H9 (cell line): ENCODE data around the gene VPS39. TPM values are rescaled to one million over a fixed set of nuclear protein-coding genes. Genes with fewer than 3 reads are reported as not detected.

Source experiments
- DNase-seq: peaks from one replicate; pipeline ENCODE4 v3.0.0-alpha.2; 2017
- H2AFZ ChIP-seq: one replicate; pipeline ENCODE4 v1.6.1; 2013; ENCODE audit warnings: mild to moderate bottlenecking, low read length, control low read depth, moderate library complexity
- H2AK5ac ChIP-seq: 2 replicates; pipeline ENCODE4 v1.6.1; 2013; ENCODE audit warnings: low read length, control low read depth, mixed read lengths; ENCODE audit not compliant: insufficient read length
- H2BK120ac ChIP-seq: one replicate; pipeline ENCODE4 v1.6.1; 2013; ENCODE audit warnings: low read depth, mild to moderate bottlenecking, low read length, control low read depth, inconsistent platforms; ENCODE audit not compliant: poor library complexity, severe bottlenecking
- H2BK12ac ChIP-seq: 2 replicates; pipeline ENCODE4 v1.6.1; 2013; ENCODE audit warnings: low read length, control low read depth, mixed read lengths, low read depth; ENCODE audit not compliant: insufficient read length
- H2BK15ac ChIP-seq: 2 replicates; pipeline ENCODE4 v1.6.1; 2013; ENCODE audit warnings: low read depth, low read length, control low read depth
- H2BK20ac ChIP-seq: one replicate; pipeline ENCODE4 v1.6.1; 2013; ENCODE audit warnings: low read depth, mild to moderate bottlenecking, low read length, control low read depth, inconsistent platforms; ENCODE audit not compliant: poor library complexity, severe bottlenecking
- H2BK5ac ChIP-seq: 2 replicates; pipeline ENCODE4 v1.6.1; 2013; ENCODE audit warnings: low read length, control low read depth, mixed read lengths; ENCODE audit not compliant: insufficient read length
- H3K14ac ChIP-seq: 2 replicates; pipeline ENCODE4 v1.6.1; 2013; ENCODE audit warnings: low read length, control low read depth; ENCODE audit not compliant: insufficient read depth
- H3K18ac ChIP-seq: 2 replicates; pipeline ENCODE4 v1.6.1; 2013; ENCODE audit warnings: low read depth, mild to moderate bottlenecking, mixed read lengths, low read length, control low read depth; ENCODE audit not compliant: insufficient read length
- H3K23ac ChIP-seq: 2 replicates; pipeline ENCODE4 v1.6.1; 2013; ENCODE audit warnings: low read length, control low read depth, mixed read lengths, low read depth; ENCODE audit not compliant: insufficient read length
- H3K23me2 ChIP-seq: 2 replicates; pipeline ENCODE4 v1.6.1; 2013; ENCODE audit warnings: low read depth, mild to moderate bottlenecking, mixed read lengths, low read length, control low read depth; ENCODE audit not compliant: insufficient read length, poor library complexity, severe bottlenecking
- H3K27ac ChIP-seq: 2 replicates; pipeline ENCODE4 v1.5.1; 2013; ENCODE audit warnings: low read length, control low read depth, mixed read lengths, low read depth; ENCODE audit not compliant: insufficient read length
- H3K27me3 ChIP-seq: 2 replicates; pipeline ENCODE4 v1.6.1; 2013; ENCODE audit warnings: low read length, control low read depth, inconsistent platforms; ENCODE audit not compliant: insufficient read depth
- H3K4ac ChIP-seq: 2 replicates; pipeline ENCODE4 v1.6.1; 2013; ENCODE audit warnings: low read depth, mild to moderate bottlenecking, control low read depth, inconsistent platforms, low read length, moderate library complexity
- H3K4me1 ChIP-seq: 2 replicates; pipeline ENCODE4 v1.6.1; 2013; ENCODE audit warnings: low read length, control low read depth, inconsistent platforms; ENCODE audit not compliant: insufficient read depth
- H3K4me2 ChIP-seq: 2 replicates; pipeline ENCODE4 v1.6.1; 2013; ENCODE audit warnings: low read length, control low read depth, mixed read lengths; ENCODE audit not compliant: insufficient read length, insufficient read depth
- H3K56ac ChIP-seq: 2 replicates; pipeline ENCODE4 v1.6.1; 2013; ENCODE audit warnings: low read depth, mild to moderate bottlenecking, mixed read lengths, low read length, control low read depth; ENCODE audit not compliant: insufficient read length
- H3K79me1 ChIP-seq: 2 replicates; pipeline ENCODE4 v1.6.1; 2013; ENCODE audit warnings: low read depth, mild to moderate bottlenecking, moderate library complexity, low read length, control low read depth, inconsistent platforms; ENCODE audit not compliant: insufficient read depth, poor library complexity, severe bottlenecking
- H3K79me2 ChIP-seq: 2 replicates; pipeline ENCODE4 v1.6.1; 2013; ENCODE audit warnings: low read length, control low read depth, inconsistent platforms; ENCODE audit not compliant: insufficient read depth
- H3K9ac ChIP-seq: 2 replicates; pipeline ENCODE4 v1.6.1; 2013; ENCODE audit warnings: low read length, control low read depth, mixed read lengths; ENCODE audit not compliant: insufficient read length; ENCODE audit errors: extremely low read depth
- H3K9me3 ChIP-seq: one replicate; pipeline ENCODE4 v1.6.1; 2013; ENCODE audit warnings: low read depth, low read length, inconsistent platforms; ENCODE audit not compliant: control insufficient read depth
- H3T11ph ChIP-seq: one replicate; pipeline ENCODE4 v1.6.1; 2013; ENCODE audit warnings: mild to moderate bottlenecking, low read length, control low read depth, inconsistent platforms
- H4K20me1 ChIP-seq: one replicate; pipeline ENCODE4 v1.6.1; 2013; ENCODE audit not compliant: control insufficient read depth, insufficient read length, insufficient read depth
- H4K5ac ChIP-seq: 2 replicates; pipeline ENCODE4 v1.6.1; 2013; ENCODE audit warnings: low read depth, mild to moderate bottlenecking, mixed read lengths, low read length, control low read depth; ENCODE audit not compliant: insufficient read length
- H4K8ac ChIP-seq: replicated peaks from 2 replicates; pipeline ENCODE4 v1.6.1; 2013; ENCODE audit warnings: low read length, control low read depth, mixed read lengths, low read depth; ENCODE audit not compliant: insufficient read length
- H4K91ac ChIP-seq: 2 replicates; pipeline ENCODE4 v1.6.1; 2013; ENCODE audit warnings: low read depth, mild to moderate bottlenecking, moderate library complexity, mixed read lengths, low read length, control low read depth; ENCODE audit not compliant: insufficient read length
- H3K27ac Mint-ChIP-seq, 3 experiments: 2 replicates in 2 of 3; 3 replicates in 1 of 3; pipeline ENCODE4 v1.8.0; 2020 to 2021; ENCODE audit warnings: mixed read lengths in 3 of 3, mild to moderate bottlenecking in 1 of 3, moderate library complexity in 1 of 3
- H3K27me3 Mint-ChIP-seq: 2 replicates; pipeline ENCODE4 v1.8.0; 2021; ENCODE audit warnings: low read depth, mild to moderate bottlenecking, moderate library complexity, mixed read lengths
- H3K36me3 Mint-ChIP-seq, 3 experiments: 2 replicates in 2 of 3; 3 replicates in 1 of 3; pipeline ENCODE4 v1.8.0; 2020 to 2021; ENCODE audit warnings: low read depth in 3 of 3, mixed read lengths in 3 of 3; ENCODE audit not compliant: insufficient read depth in 1 of 3
- H3K4me1 Mint-ChIP-seq, 2 experiments: 2 replicates each; pipeline ENCODE4 v1.8.0; 2020; ENCODE audit warnings: mixed read lengths in 2 of 2
- H3K4me3 Mint-ChIP-seq, 2 experiments: 2 replicates in 1 of 2; 3 replicates in 1 of 2; pipeline ENCODE4 v1.8.0; 2020 to 2021; ENCODE audit warnings: mild to moderate bottlenecking in 2 of 2, mixed read lengths in 2 of 2, moderate library complexity in 1 of 2
- H3K9me3 Mint-ChIP-seq, 2 experiments: 2 replicates in 1 of 2; 3 replicates in 1 of 2; pipeline ENCODE4 v1.8.0; 2020; ENCODE audit warnings: mild to moderate bottlenecking in 2 of 2, mixed read lengths in 2 of 2, moderate library complexity in 1 of 2
- CTCF ChIP-seq: fragments of 200-600 bp; sonication (generic); conservative IDR thresholded peaks from 3 replicates; pipeline ENCODE4 v1.8.0; 2021; ENCODE audit warnings: antibody characterized with exemption, mild to moderate bottlenecking
- WGBS: extraction: QIAGEN DNeasy Blood & Tissue Kit; methylation state at CpG from one replicate; pipeline ENCODE4 v1.1.7; 2013; ENCODE audit warnings: missing lambda C conversion rate, low lambda C conversion rate, mixed read lengths; ENCODE audit not compliant: insufficient read length; ENCODE audit errors: extremely low coverage; 5-methylcytosine and 5-hydroxymethylcytosine counted together
- total RNA-seq: library from RNA; stranded (reverse); gene quantifications from 2 replicates; pipeline ENCODE4 v1.2.1, GENCODE V29; 2021

Gene VPS39
- total RNA-seq, 1 experiment from 2014 or later: 48.6 TPM

- H3K4me1 Mint-ChIP-seq: peaks cover 6 to 11% of the 10 kb centered on the region in 2 experiments; a peak in 3 of 4 replicates
- H4K20me1 ChIP-seq: no peaks in the 10 kb centered on the region
- H3K4me3 Mint-ChIP-seq: no peak overlapping the region
- H2BK15ac ChIP-seq: no peak overlapping the region
- no peaks in the 10 kb centered on the region for H3K9me3 Mint-ChIP-seq
- no peak overlapping the region for H3T11ph ChIP-seq
- H3K9ac ChIP-seq: no peak overlapping the region
- H3K23me2 ChIP-seq: no peaks in the 10 kb centered on the region
- no peak overlapping the region for H3K18ac ChIP-seq
- H3K4ac ChIP-seq: no peak overlapping the region
- H3K36me3 Mint-ChIP-seq: peaks cover 9 to 79% (median 69%) of the 10 kb centered on the region in 3 experiments; a peak in 6 of 7 replicates
- WGBS: no CpG with 5 or more reads among the region's 6 CpGs
- H4K8ac ChIP-seq: no peak overlapping the region
- H2BK120ac ChIP-seq: no peak overlapping the region
- no peak overlapping the region for H2AFZ ChIP-seq
- H3K27me3 ChIP-seq: no peaks in the 10 kb centered on the region
- no peak overlapping the region for H2BK12ac ChIP-seq
- no peak for DNase-seq
- no peaks in the 10 kb centered on the region for H3K4me1 ChIP-seq
- no peak overlapping the region for H3K27ac ChIP-seq
- H3K9me3 ChIP-seq: no peaks in the 10 kb centered on the region
- H3K14ac ChIP-seq: no peak overlapping the region
- no peak overlapping the region for H2AK5ac ChIP-seq
- H3K4me2 ChIP-seq: no peak overlapping the region
- H4K5ac ChIP-seq: no peak overlapping the region
- H2BK5ac ChIP-seq: no peak overlapping the region
- H4K91ac ChIP-seq: no peak overlapping the region
- H3K27me3 Mint-ChIP-seq: no peaks in the 10 kb centered on the region
- H3K56ac ChIP-seq: no peak overlapping the region
- TF ChIP-seq CTCF: no peak
- no peak overlapping the region; a peak in 1 of 7 replicates for H3K27ac Mint-ChIP-seq
- H3K23ac ChIP-seq: no peak overlapping the region
- H3K79me2 ChIP-seq: no peaks in the 10 kb centered on the region
- H3K79me1 ChIP-seq: no peaks in the 10 kb centered on the region
- no peak overlapping the region for H2BK20ac ChIP-seq
Observed at GRCh38 chr15:42182961-42183360, 25.1 kb downstream of the VPS39 start.
